ENCODE measurements around the gene ARID3A. TPM values are rescaled to one million over a fixed set of nuclear protein-coding genes. Genes with fewer than 3 reads are reported as not detected.

Gene ARID3A
- polyA plus RNA-seq, 1 donor from 2014 or later: 4.2 TPM

GRCh38 chr19:992670-993055 lies 66.8 kb downstream of the ARID3A start:
- peak overlapping the region in 1 of 3 donors; percentile 53 for H3K27ac Mint-ChIP-seq
- H3K27me3 Mint-ChIP-seq: peaks cover 14% of the 10 kb centered on the region
- H3K36me3 Mint-ChIP-seq: peaks cover 2% of the 10 kb centered on the region

GRCh38 chr19:993361-993830 lies 67.6 kb downstream of the ARID3A start:
- Mint-ChIP-seq H3K27me3 (peaks cover 21% of the 10 kb centered on the region), H3K36me3 (peaks cover 2% of the 10 kb centered on the region), H3K27ac (no peak overlapping the region), H3K9me3 (no peaks in the 10 kb centered on the region), H3K4me3 (no peak overlapping the region), H3K4me1 (peaks cover 0 to 7% (median 5%) of the 10 kb centered on the region in 3 donors)

More at GRCh38 chr19:992670-993055, 66.8 kb downstream of the ARID3A start:
- Mint-ChIP-seq H3K4me1 (peaks cover 0 to 7% (median 5%) of the 10 kb centered on the region in 3 donors), H3K9me3 (no peaks in the 10 kb centered on the region), H3K4me3 (no peak overlapping the region)

- Mint-ChIP-seq H3K27me3 (peaks cover 25% of the 10 kb centered on the region), H3K36me3 (peaks cover 2% of the 10 kb centered on the region), H3K4me3 (no peak overlapping the region), H3K4me1 (peaks cover 0 to 7% (median 5%) of the 10 kb centered on the region in 3 donors), H3K9me3 (no peaks in the 10 kb centered on the region), H3K27ac (no peak overlapping the region)
These were observed 68.1 kb downstream of the ARID3A start for GRCh38 chr19:993831-994393.

GRCh38 chr19:994516-994915 lies 68.7 kb downstream of the ARID3A start:
- Mint-ChIP-seq H3K27ac (no peak overlapping the region), H3K4me3 (no peak overlapping the region), H3K9me3 (no peaks in the 10 kb centered on the region), H3K4me1 (peaks cover 0 to 7% (median 5%) of the 10 kb centered on the region in 3 donors), H3K36me3 (peaks cover 2% of the 10 kb centered on the region), H3K27me3 (peaks cover 29% of the 10 kb centered on the region)

GRCh38 chr19:995051-995827 lies 69.4 kb downstream of the ARID3A start:
- peaks cover 29% of the 10 kb centered on the region for H3K27me3 Mint-ChIP-seq
- H3K27ac Mint-ChIP-seq: no peak overlapping the region
- peaks cover 2% of the 10 kb centered on the region for H3K36me3 Mint-ChIP-seq
- H3K4me1 Mint-ChIP-seq: peaks cover 0 to 7% (median 5%) of the 10 kb centered on the region in 3 donors
- H3K9me3 Mint-ChIP-seq: no peaks in the 10 kb centered on the region
- H3K4me3 Mint-ChIP-seq: no peak overlapping the region

- peaks cover 2% of the 10 kb centered on the region for H3K36me3 Mint-ChIP-seq
- no peaks in the 10 kb centered on the region for H3K9me3 Mint-ChIP-seq
- H3K4me3 Mint-ChIP-seq: peak overlapping the region in 3 of 4 donors; percentile 48 to 53 (median 49)
- peak overlapping the region; percentile 87 to 92 (median 89) for H3K27ac Mint-ChIP-seq
- H3K27me3 Mint-ChIP-seq: peaks cover 32% of the 10 kb centered on the region
- H3K4me1 Mint-ChIP-seq: peaks cover 0 to 7% (median 7%) of the 10 kb centered on the region in 3 donors
These were observed 70.4 kb downstream of the ARID3A start for GRCh38 chr19:996051-996838.

- no peaks in the 10 kb centered on the region for H3K9me3 Mint-ChIP-seq
- H3K4me1 Mint-ChIP-seq: peaks cover 0 to 9% (median 7%) of the 10 kb centered on the region in 3 donors
- peak overlapping the region in 2 of 4 donors; percentile 43 to 49 for H3K4me3 Mint-ChIP-seq
- peak overlapping the region in 2 of 3 donors; percentile 45 to 63 for H3K27ac Mint-ChIP-seq
- H3K36me3 Mint-ChIP-seq: no peaks in the 10 kb centered on the region
- peaks cover 35% of the 10 kb centered on the region for H3K27me3 Mint-ChIP-seq
These were observed 72.2 kb downstream of the ARID3A start for GRCh38 chr19:998064-998463.

- peak overlapping the region in 1 of 3 donors; percentile 55 for H3K27ac Mint-ChIP-seq
- H3K36me3 Mint-ChIP-seq: no peaks in the 10 kb centered on the region
- H3K4me1 Mint-ChIP-seq: peaks cover 0 to 9% (median 7%) of the 10 kb centered on the region in 3 donors
- H3K9me3 Mint-ChIP-seq: no peaks in the 10 kb centered on the region
- peak overlapping the region in 2 of 4 donors; percentile 10 to 36 for H3K4me3 Mint-ChIP-seq
- peaks cover 35% of the 10 kb centered on the region for H3K27me3 Mint-ChIP-seq
These were observed 73.5 kb downstream of the ARID3A start for GRCh38 chr19:999379-999719.

GRCh38 chr19:1000095-1000494 lies 74.3 kb downstream of the ARID3A start, which contains the start of gene GRIN3B:
GRIN3B (plus strand) TSS chr19:1000419; CDS start chr19:1000438, 19 bp downstream.
- no peaks in the 10 kb centered on the region for H3K9me3 Mint-ChIP-seq
- peak within 1 kb of the TSS; percentile 8 to 81 (median 44) for H3K4me3 Mint-ChIP-seq
- peaks cover 0 to 10% (median 7%) of the 10 kb centered on the region in 3 donors for H3K4me1 Mint-ChIP-seq
- peaks cover 35% of the 10 kb centered on the region for H3K27me3 Mint-ChIP-seq
- no peaks in the 10 kb centered on the region for H3K36me3 Mint-ChIP-seq
- peak within 1 kb of the TSS in 1 of 3 donors; percentile 55 for H3K27ac Mint-ChIP-seq

GRCh38 chr19:1000591-1001537 lies 75.0 kb downstream of the ARID3A start:
- Mint-ChIP-seq H3K27me3 (peaks cover 35% of the 10 kb centered on the region), H3K36me3 (no peaks in the 10 kb centered on the region), H3K4me3 (peak overlapping the region; percentile 8 to 81 (median 44)), H3K27ac (no peak overlapping the region), H3K9me3 (no peaks in the 10 kb centered on the region), H3K4me1 (peaks cover 0 to 11% (median 7%) of the 10 kb centered on the region in 3 donors)

- H3K9me3 Mint-ChIP-seq: no peaks in the 10 kb centered on the region
- H3K4me1 Mint-ChIP-seq: peaks cover 0 to 6% (median 3%) of the 10 kb centered on the region in 3 donors
- H3K27me3 Mint-ChIP-seq: peaks cover 32% of the 10 kb centered on the region
- peak overlapping the region in 2 of 4 donors; percentile 35 to 81 for H3K4me3 Mint-ChIP-seq
- no peaks in the 10 kb centered on the region for H3K36me3 Mint-ChIP-seq
- peak overlapping the region in 1 of 3 donors; percentile 45 for H3K27ac Mint-ChIP-seq
These were observed 75.8 kb downstream of the ARID3A start for GRCh38 chr19:1001538-1002166.

GRCh38 chr19:1002600-1002999 lies 76.8 kb downstream of the ARID3A start:
- Mint-ChIP-seq H3K36me3 (no peaks in the 10 kb centered on the region), H3K27me3 (peaks cover 22% of the 10 kb centered on the region), H3K4me1 (peaks cover 0 to 5% (median 0%) of the 10 kb centered on the region in 3 donors), H3K27ac (peak overlapping the region in 1 of 3 donors; percentile 45), H3K9me3 (no peaks in the 10 kb centered on the region), H3K4me3 (no peak overlapping the region)

- H3K4me1 Mint-ChIP-seq: peaks cover 0 to 5% (median 0%) of the 10 kb centered on the region in 3 donors
- H3K27ac Mint-ChIP-seq: no peak overlapping the region
- H3K4me3 Mint-ChIP-seq: no peak overlapping the region
- no peaks in the 10 kb centered on the region for H3K9me3 Mint-ChIP-seq
- H3K36me3 Mint-ChIP-seq: no peaks in the 10 kb centered on the region
- peaks cover 15% of the 10 kb centered on the region for H3K27me3 Mint-ChIP-seq
These were observed 77.4 kb downstream of the ARID3A start for GRCh38 chr19:1003283-1003682.
